Activated CD8-positive, alpha-beta T cell treated with anti-CD3 and anti-CD28 coated beads, Interleukin-2, amount 10 ng/mL, durations not matched to agents 7 days and 5 days (primary cell): Measurements from ENCODE around the gene CMTM4. TPM values are rescaled to one million over a fixed set of nuclear protein-coding genes. Genes with fewer than 3 reads are reported as not detected.

Source experiments
- ATAC-seq: fragments of 150-1000 bp; cut with Tn5 transposase; one replicate; pipeline ENCODE4 v1.10.0; 2021; ENCODE audit warnings: moderate library complexity
- CTCF ChIA-PET: fragments of 350-600 bp; sonication (Branson Sonifier 250); formaldehyde crosslinking; loops from one replicate; lab custom pipeline; 2021; ENCODE audit warnings: antibody characterized with exemption; lab: Charles Lee
- POLR2A ChIA-PET: fragments of 350-600 bp; sonication (Branson Sonifier 250); formaldehyde crosslinking; loops from one replicate; lab custom pipeline; 2021; ENCODE audit warnings: antibody characterized with exemption; lab: Charles Lee
- DNase-seq: peaks from one replicate; pipeline ENCODE4 v3.0.0-alpha.2; 2020
- H3K27ac Mint-ChIP-seq: one replicate; pipeline ENCODE4 v1.8.0; 2021; ENCODE audit warnings: mild to moderate bottlenecking, mixed read lengths
- H3K27me3 Mint-ChIP-seq: one replicate; pipeline ENCODE4 v1.8.0; 2021; ENCODE audit warnings: low read depth, mixed read lengths
- H3K36me3 Mint-ChIP-seq: one replicate; pipeline ENCODE4 v1.8.0; 2021; ENCODE audit warnings: low read depth, mixed read lengths
- H3K4me1 Mint-ChIP-seq: one replicate; pipeline ENCODE4 v1.8.0; 2021; ENCODE audit warnings: low read depth, mixed read lengths
- H3K4me3 Mint-ChIP-seq: one replicate; pipeline ENCODE4 v1.8.0; 2021; ENCODE audit warnings: mild to moderate bottlenecking, mixed read lengths
- H3K9me3 Mint-ChIP-seq: one replicate; pipeline ENCODE4 v1.8.0; 2022; ENCODE audit warnings: mixed read lengths; ENCODE audit not compliant: insufficient read depth
- total RNA-seq, 2 experiments: library from RNA; stranded (reverse); gene quantifications; one replicate each; pipeline ENCODE4 v1.2.3, GENCODE V29; 2021

Gene CMTM4
- total RNA-seq, 2 experiments from 2014 or later = 1.2 TPM

DNA sequence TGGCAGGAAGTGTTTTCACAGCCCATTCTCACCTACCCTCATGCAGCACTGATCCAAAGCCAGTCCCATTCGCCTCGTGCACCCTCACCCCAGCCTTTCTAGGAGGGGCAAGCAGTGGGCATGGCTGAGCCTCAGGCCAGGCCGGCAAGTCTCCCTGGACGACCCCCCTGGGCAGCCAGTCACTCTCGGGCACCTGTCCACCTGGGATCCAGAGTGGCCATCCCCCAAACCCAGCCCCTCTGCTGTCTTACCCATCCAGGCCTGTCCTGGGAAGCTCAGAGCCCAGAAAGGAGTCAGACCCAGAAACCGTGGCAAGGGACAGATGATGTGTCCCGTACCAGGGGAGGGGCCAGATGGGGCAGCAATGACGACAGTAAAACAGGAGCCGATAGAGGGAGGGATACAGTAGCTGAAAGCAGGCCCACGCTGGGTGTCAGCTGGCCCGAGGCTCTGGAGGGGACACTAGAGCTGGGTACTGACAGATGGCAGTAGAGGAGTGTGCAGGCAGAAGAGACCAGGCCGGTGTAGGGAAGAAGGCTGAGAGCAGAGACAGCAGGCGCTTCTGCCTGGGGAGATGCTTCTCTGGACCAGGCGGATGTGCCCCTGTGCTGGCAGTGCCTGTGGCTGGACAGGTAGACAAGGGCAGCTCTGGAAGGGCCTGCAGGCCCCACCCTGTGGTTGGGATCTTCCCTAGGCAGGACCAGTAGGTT lies 86.3 kb downstream of the CMTM4 start:
- ChIA-PET CTCF (interaction anchor here (3.1 to 4.4 kb wide), 3 partner anchors 41 to 204 kb away, joined by 29 to 48 read pairs (median 36); no protein-coding TSS in a partner anchor), POLR2A (no interaction called here)
- Mint-ChIP-seq H3K27ac (peak overlapping the region; percentile 55), H3K4me1 (peaks cover 32% of the 10 kb centered on the region), H3K9me3 (no peaks in the 10 kb centered on the region), H3K27me3 (no peaks in the 10 kb centered on the region), H3K4me3 (no peak overlapping the region), H3K36me3 (peaks cover 62% of the 10 kb centered on the region)
- DNase-seq (no peak), ATAC-seq (no peak)

DNA sequence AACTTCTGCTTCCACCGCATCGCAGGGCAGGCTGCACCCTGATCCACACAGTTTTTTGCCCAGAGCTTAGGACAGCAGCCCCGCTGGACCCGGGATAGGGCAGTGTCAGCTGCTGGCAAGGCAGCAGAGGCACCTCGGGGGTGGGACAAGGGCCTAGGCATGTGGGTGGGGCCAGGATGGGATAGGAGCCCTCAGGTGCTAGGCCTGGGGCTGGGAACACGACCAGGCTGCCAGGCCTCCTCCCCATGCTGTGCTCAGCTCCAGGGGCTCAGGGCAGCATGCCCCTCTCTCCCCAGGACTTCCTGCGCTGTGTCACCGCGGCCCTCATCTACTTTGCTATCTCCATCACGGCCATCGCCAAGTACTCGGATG lies 87.4 kb downstream of the CMTM4 start:
- Mint-ChIP-seq H3K4me3 (no peak overlapping the region), H3K9me3 (no peaks in the 10 kb centered on the region), H3K4me1 (peaks cover 32% of the 10 kb centered on the region), H3K27ac (no peak overlapping the region), H3K36me3 (peaks cover 62% of the 10 kb centered on the region), H3K27me3 (no peaks in the 10 kb centered on the region)
- ATAC-seq (no peak), DNase-seq (no peak)
- ChIA-PET CTCF (interaction anchor here (0.6 to 4.4 kb wide), 39 partner anchors 9 to 265 kb away, joined by 3 to 48 read pairs (median 5); partner anchors contain the start of genes CKLF, CMTM2, NAE1 and TK2), POLR2A (interaction anchor here (0.5 to 2.0 kb wide), 4 partner anchors 12 to 1332 kb away, joined by 3 to 8 read pairs (median 6); partner anchors contain the start of gene CKLF)

DNA sequence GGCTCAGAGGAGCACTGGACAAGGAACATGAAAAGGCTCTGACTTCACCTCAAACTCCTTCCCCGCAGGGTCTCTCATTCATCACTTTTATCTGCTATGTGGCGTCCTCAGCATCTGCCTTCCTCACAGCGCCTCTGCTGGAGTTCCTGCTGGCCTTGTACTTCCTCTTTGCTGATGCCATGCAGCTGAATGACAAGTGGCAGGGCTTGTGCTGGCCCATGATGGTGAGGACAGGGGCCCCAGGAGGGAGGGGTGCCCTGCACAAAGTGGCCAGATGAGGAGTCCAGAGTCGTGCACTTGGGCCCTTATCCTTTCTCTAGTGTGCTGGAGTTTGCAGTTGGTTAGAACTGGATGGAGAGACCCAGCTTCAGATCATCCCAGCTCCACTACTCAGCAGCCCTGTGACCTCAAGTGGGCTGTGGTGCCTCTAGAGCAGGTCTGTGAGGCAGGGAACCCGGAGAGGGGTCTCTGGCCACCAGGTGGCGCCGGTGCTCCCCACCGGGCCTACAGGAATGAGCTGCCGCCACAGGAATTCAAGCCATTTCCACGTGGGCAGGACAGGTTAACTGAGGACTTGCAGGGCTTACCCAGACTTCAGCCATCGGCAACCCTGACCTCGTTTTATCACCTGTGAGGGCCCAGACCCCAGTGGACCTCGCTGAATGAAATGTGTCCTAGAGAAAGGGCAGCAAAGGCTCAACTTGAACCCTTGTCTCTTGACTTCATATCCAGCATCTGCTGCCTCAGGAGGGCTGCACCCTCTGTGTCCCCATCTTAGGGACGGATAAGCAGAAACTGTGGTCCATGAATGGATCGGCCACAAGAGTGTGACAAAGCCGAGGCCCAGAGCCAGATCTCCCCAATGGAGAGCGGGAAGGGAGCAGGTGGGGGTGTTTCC lies 88.1 kb downstream of the CMTM4 start:
- Mint-ChIP-seq H3K4me1 (peaks cover 37% of the 10 kb centered on the region), H3K36me3 (peaks cover 60% of the 10 kb centered on the region)
- POLR2A ChIA-PET = interaction anchor here (0.5 to 2.0 kb wide), 5 partner anchors 10 to 1332 kb away, joined by 3 to 8 read pairs (median 5); partner anchors contain the start of gene CKLF

DNA sequence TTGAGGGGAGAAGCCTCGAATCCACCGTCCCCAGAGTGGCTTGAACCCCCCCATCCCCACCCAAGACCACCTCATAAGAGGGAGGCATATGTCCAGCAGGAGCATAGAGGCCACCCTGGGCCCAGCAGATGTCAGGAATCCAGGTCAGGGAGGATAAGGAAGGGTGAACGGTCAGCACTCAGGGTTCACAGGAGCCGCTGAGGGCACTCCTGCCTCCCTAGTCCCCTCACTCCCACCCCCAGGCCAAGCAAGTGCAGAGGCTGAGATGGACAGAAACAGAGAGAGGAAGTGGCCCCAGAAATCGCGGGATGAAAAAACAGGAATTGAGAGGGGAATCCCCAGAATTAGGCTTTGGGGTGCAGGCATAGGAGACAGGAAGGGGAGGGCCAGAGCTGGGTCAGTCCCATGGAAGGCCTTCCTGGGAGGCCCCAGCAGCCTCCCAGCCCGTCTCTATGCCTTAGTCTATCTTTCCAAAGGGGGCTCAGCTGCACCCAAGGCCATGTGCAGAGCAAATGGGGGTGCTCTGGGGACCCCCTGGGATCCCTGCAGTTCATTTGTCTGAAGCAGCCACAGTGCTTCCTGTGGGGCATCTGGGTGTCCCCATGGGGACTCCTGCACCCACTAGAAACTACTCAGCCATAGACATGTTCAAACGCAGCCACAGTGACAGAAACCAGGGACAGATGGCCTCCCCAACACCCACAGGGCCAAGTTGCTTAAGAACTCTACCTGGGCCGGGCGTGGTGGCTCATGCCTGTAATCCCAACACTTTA lies 90.4 kb downstream of the CMTM4 start:
- Mint-ChIP-seq H3K36me3 (peaks cover 43% of the 10 kb centered on the region), H3K9me3 (no peaks in the 10 kb centered on the region), H3K4me1 (peaks cover 46% of the 10 kb centered on the region), H3K27me3 (no peaks in the 10 kb centered on the region), H3K4me3 (peak overlapping the region; percentile 82), H3K27ac (peak overlapping the region; percentile 89)
- ATAC-seq (no peak), DNase-seq (peak; percentile 37)
- POLR2A ChIA-PET = no interaction called here
- CTCF ChIA-PET = interaction anchor here (0.8 to 4.4 kb wide), 7 partner anchors 9 to 200 kb away, joined by 3 to 48 read pairs (median 8); no protein-coding TSS in a partner anchor

More for the DNA sequence above, 88.1 kb downstream of the CMTM4 start:
- H3K4me3 Mint-ChIP-seq = no peak overlapping the region
- peak overlapping the region; percentile 79 for H3K27ac Mint-ChIP-seq
- DNase-seq (peak; percentile 85), ATAC-seq (peak; percentile 27)
- no peaks in the 10 kb centered on the region for H3K27me3 Mint-ChIP-seq
- CTCF ChIA-PET = interaction anchor here (0.6 to 4.4 kb wide), 51 partner anchors 8 to 318 kb away, joined by 3 to 48 read pairs (median 5); partner anchors contain the start of genes CKLF, CMTM2, CMTM4 and DYNC1LI2
- no peaks in the 10 kb centered on the region for H3K9me3 Mint-ChIP-seq

DNA sequence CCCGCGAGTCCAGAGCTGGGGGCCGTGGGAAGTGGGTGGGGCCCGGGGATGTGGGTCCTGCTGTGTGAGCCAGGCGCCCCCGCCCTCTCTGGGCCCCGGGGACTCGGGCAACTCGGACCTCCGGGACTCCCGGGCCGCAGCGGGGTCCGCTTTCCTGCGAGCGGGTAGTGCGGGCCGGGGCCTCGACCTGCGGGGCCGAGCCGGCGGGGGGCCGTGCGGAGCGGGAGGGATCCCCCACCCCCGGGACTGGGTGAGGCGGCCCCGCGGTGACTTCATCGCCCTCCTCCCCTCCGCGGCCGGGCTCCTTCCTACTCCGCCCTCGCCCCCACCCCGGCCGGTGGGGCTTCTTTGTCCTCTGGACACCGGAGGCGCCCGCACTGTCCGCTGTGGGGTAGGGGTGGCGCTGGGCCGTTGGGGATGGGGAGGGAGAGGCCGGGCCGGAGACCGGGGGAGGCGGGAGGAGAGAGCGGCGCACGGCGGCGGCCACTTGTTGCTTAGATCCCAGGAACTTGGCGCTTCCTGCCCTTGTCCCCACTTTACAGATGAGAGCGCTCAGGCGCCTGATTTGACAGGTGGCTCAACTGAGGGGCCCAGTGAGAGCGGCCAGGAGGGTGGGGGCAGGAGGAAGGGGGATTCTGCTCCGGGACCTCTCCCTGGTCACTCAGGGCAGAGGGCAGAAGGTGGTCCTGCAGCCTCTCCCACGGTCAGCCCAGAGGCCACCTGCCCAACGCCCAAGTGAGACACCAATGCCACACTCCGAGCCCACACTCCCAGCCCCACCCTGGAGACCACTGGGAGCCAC lies 91.2 kb downstream of the CMTM4 start:
- peaks cover 51% of the 10 kb centered on the region for H3K4me1 Mint-ChIP-seq
- no peaks in the 10 kb centered on the region for H3K9me3 Mint-ChIP-seq
- ChIA-PET POLR2A (interaction anchor here (0.6 to 1.0 kb wide), 3 partner anchors 53 to 225 kb away, joined by 3 to 7 read pairs (median 3); partner anchors contain the start of genes CKLF and NAE1), CTCF (interaction anchor here (0.7 to 4.3 kb wide), 6 partner anchors 42 to 199 kb away, joined by 3 to 48 read pairs (median 12); partner anchors contain the start of gene CKLF)
- ATAC-seq (peak; percentile 11), DNase-seq (peak; percentile 45)
- H3K4me3 Mint-ChIP-seq = peak overlapping the region; percentile 82
- H3K36me3 Mint-ChIP-seq = peaks cover 45% of the 10 kb centered on the region
- H3K27me3 Mint-ChIP-seq = no peaks in the 10 kb centered on the region
- H3K27ac Mint-ChIP-seq = peak overlapping the region; percentile 89

DNA sequence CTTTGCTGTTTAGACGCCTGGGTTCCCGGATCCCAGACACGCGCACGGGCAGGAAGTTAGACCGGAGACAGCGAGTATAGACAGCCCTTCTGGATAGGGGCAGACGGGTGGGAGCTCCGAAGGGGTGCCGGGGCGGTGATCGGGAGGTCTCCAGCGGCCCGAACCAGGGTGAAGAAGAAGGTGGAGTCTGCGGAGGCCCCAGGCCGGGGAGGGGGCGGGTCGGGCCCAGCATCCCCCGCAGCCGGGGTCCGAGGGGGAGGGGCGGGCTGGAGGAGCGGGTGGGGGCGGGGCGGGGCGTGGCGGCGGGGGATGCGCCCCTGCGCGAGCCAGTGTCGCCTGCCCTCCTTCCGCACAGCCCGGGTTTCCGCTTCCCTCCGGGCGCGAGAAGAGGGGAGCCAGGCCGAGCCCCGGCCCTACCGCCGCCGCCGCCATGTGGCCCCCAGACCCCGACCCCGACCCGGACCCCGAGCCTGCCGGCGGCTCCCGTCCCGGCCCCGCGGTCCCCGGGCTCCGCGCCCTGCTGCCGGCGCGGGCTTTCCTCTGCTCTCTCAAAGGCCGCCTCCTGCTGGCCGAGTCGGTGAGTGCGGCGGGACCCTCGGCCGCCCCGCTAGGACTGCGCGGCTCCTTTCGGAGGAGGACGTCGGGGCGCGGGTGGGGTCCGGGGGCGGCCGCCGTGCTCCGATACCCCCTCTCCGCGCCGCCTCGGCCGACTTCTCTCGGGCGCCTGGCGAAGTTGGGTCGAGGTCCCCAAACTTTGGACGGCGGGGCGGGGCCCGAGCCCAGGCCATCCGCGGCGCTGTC lies 92.0 kb downstream of the CMTM4 start, which contains the start of gene CMTM3:
CMTM3 (plus strand) TSS at position 329 of the 801 bp plus-strand sequence; CDS start at position 431, 102 bp downstream.
- ATAC-seq = peak; percentile 64
- Mint-ChIP-seq H3K4me3 (peak within 1 kb of the TSS; percentile 90), H3K4me1 (peaks cover 57% of the 10 kb centered on the region), H3K27ac (peak within 1 kb of the TSS; percentile 98), H3K27me3 (no peaks in the 10 kb centered on the region), H3K9me3 (no peaks in the 10 kb centered on the region), H3K36me3 (peaks cover 40% of the 10 kb centered on the region)
- ChIA-PET CTCF (interaction anchor here (0.7 to 2.7 kb wide), 13 partner anchors 9 to 199 kb away, joined by 3 to 19 read pairs (median 4); partner anchors contain the start of gene CKLF), POLR2A (interaction anchor here (0.6 to 1.8 kb wide), 18 partner anchors 9 to 270 kb away, joined by 3 to 21 read pairs (median 3); partner anchors contain the start of genes CKLF and NAE1)
- peak; percentile 81 for DNase-seq

DNA sequence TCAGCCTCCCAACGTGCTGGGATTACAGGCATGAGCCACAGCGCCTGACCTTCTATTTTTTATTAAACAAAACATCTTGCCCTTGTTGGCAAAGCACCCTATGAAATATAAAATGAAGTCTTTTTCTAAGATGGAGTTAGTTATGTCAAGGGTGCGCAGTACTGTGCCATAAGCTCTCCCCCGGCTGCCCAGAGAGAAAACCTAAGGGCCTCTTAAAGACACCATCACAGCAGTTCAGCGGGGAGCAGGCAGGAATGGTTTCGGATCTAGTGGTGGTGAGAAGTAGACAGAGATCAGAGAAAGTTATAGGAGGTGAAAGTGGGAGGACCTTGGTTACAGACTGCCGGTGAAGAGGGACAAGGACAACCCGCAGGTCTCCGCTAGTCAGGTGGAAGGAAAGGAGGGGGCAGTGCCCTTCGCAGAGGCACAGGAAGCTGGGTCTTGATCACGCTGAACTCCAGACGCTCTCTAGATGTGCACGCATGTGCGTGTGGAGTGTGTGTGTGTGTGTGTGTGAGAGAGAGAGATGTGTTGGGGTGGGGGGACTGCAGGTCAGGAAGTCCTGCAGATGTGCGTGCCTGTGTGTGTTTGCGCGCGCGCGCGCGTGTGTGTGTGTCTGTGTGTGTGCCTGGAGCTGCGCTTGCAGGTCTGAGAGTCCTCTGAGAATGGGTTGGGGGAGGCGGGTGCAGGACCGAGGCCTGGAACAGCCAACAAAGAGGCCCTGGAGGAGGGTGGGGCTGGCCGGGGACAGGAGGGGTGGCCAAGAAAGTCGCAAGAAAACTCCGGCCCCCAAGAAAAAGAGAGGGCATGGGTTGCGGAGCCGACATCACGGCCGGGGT lies 92.8 kb downstream of the CMTM4 start:
- peaks cover 63% of the 10 kb centered on the region for H3K4me1 Mint-ChIP-seq
- H3K27ac Mint-ChIP-seq = peak overlapping the region; percentile 98
- H3K4me3 Mint-ChIP-seq = peak overlapping the region; percentile 90
- DNase-seq (peak; percentile 92), ATAC-seq (peak; percentile 69)
- no peaks in the 10 kb centered on the region for H3K9me3 Mint-ChIP-seq
- POLR2A ChIA-PET = interaction anchor here (0.6 to 1.8 kb wide), 17 partner anchors 10 to 556 kb away, joined by 3 to 21 read pairs (median 3); partner anchors contain the start of gene CKLF
- H3K27me3 Mint-ChIP-seq = no peaks in the 10 kb centered on the region
- CTCF ChIA-PET = interaction anchor here (0.7 to 2.7 kb wide), 12 partner anchors 9 to 198 kb away, joined by 3 to 19 read pairs (median 4); partner anchors contain the start of gene CKLF
- H3K36me3 Mint-ChIP-seq = peaks cover 37% of the 10 kb centered on the region

DNA sequence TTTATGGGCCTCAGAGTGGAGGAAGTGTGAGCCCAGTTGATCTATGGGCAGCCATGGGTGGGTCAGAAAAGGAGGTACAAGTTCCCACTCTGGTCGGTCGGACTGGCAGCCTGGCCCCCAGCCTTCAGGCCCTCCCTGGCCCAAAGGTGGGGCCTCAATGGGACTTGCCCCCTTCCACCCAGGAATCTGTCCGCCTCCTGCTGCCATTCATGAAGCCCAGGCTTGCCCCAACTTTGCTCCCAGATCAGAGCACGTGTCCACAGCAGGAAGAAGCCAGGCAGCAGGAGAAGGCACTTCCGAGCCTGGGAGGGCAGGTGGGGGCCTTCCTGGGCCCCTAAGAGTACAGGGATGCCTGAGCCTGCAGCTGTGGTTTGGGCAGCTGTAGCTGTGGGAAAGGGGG lies 95.1 kb downstream of the CMTM4 start:
- POLR2A ChIA-PET = no interaction called here
- H3K27ac Mint-ChIP-seq = no peak overlapping the region
- DNase-seq = no peak

DNA sequence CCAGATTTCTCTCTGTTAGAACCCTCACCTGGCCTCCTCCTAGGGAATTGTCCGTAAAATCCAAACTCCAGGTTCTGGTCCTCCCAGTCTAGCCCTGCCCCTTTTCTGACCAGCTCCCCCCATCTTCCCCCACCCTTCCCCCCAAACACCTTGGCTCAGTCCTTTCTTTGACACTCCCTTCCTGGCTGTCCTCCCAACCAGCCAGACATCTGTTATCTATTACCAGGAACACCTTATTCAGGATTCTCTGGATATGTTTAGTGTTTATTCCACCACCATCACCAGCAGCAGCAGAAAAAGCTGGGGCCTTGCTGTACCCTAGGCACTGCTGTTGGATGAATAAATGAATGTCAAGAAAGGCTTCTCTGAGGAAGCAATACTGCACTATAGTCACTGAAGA lies 96.1 kb downstream of the CMTM4 start:
- ATAC-seq (no peak), DNase-seq (no peak)
- CTCF ChIA-PET = interaction anchor here (1.4 kb wide), 2 partner anchors 8 to 10 kb away, joined by 4 to 5 read pairs; no protein-coding TSS in a partner anchor
- POLR2A ChIA-PET = no interaction called here
- Mint-ChIP-seq H3K27ac (peak overlapping the region; percentile 37), H3K4me3 (no peak overlapping the region), H3K36me3 (peaks cover 15% of the 10 kb centered on the region), H3K9me3 (no peaks in the 10 kb centered on the region), H3K27me3 (no peaks in the 10 kb centered on the region), H3K4me1 (peaks cover 59% of the 10 kb centered on the region)

More for the DNA sequence above, 95.1 kb downstream of the CMTM4 start:
- Mint-ChIP-seq H3K4me3 (no peak overlapping the region), H3K4me1 (peaks cover 62% of the 10 kb centered on the region), H3K27me3 (no peaks in the 10 kb centered on the region), H3K9me3 (no peaks in the 10 kb centered on the region), H3K36me3 (peaks cover 21% of the 10 kb centered on the region)
- CTCF ChIA-PET = interaction anchor here (1.4 kb wide), 1 partner anchor 11 kb away, joined by 4 read pairs; no protein-coding TSS in a partner anchor
- ATAC-seq = no peak
